ENCODE measurements around the gene PRPS1. TPM values are rescaled to one million over a fixed set of nuclear protein-coding genes. Genes with fewer than 3 reads are reported as not detected.
"Not testable (repeated sequence)": the region's sequence is repeated elsewhere in the genome, so short reads cannot be mapped to it uniquely, and the experiment has no call there.

Gene PRPS1
- total and polyA plus RNA-seq, 9 of the 15 experiments (the other 6 are each of a cell fraction or from before 2014, with no cell fraction given) = 47.8 to 175 (median 79.6) TPM

DNA sequence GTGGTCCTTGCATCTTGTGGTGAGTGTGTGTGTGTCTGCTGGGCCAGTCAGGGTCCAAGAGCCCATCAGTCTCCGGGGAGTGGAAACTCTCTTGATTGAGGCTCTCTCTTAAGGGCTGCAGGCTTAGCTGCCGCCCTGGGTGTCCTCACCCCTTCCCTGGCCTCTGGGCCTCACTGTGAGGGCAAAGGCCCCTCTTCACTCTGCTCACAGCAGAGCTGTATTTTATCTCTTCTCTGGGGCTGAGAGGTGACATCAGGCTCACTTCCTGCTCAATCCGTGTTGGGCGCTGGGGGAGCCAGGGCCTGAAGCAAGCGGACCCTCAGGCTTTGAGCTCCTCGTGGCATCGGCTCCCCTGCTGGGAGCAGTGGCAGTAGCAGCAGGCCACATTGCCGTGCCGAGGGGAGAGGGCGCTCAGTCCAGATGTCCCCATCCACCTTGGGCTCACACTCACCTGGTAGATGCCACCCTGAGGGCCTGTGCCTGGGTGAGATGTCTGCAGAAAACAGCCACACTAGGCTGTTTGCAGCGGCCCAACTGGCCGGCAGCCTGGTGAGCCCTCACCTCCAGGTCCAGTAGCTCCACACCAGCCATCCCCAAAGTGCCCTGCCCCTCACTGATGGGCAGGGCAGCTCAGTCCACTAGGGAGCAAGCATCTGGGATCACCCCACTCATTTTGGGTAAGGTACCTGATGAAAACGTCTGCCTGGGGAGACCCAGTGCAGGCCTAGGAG is 24.7 kb upstream of the PRPS1 start:
- CTCF ChIA-PET (ENCODE audit: low intra/inter-chr PET ratio) = no interaction called here
- FAIRE-seq = no peak
- Histone ChIP-seq H3K4me1 (replicated peaks in 1 of 2; ENCODE audit: control insufficient read depth in 2 of 2, insufficient read depth in 2 of 2, low read length in 2 of 2) (peaks cover 0 to 10% of the 10 kb centered on the region in 2 experiments; a peak in 2 of 5 replicates), H3K27me3 (ENCODE audit: control insufficient read depth in 2 of 2, insufficient read depth in 2 of 2, low read length in 2 of 2) (peaks cover 9 to 42% of the 10 kb centered on the region in 2 experiments; a peak in 4 of 5 replicates), H3K9me3 (replicated peaks; ENCODE audit: control insufficient read depth, insufficient read depth, low read depth, low read length) (no peaks in the 10 kb centered on the region), H4K20me1 (replicated peaks; ENCODE audit: control insufficient read depth, insufficient read depth, low read length) (0 out of 2 replicates have a peak, but pooled peaks cover 3% of the 10 kb centered on the region), H2AFZ (ENCODE audit: low read depth, low read length) (no peak overlapping the region), H3K4me3 (no peak overlapping the region), H3K9me1 (ENCODE audit: control insufficient read depth, insufficient read depth, low read length) (no peaks in the 10 kb centered on the region), H3K9ac (ENCODE audit: insufficient read depth in 1 of 2, low read depth in 2 of 2, low read length in 2 of 2) (no peak overlapping the region; a peak in 1 of 4 replicates), H3K79me2 (ENCODE audit: control insufficient read depth, insufficient read depth, low read length) (no peaks in the 10 kb centered on the region), H3K27ac (ENCODE audit: extremely low read depth, low read depth, low read length) (no peak overlapping the region), H3K4me2 (ENCODE audit: insufficient read depth, low read length) (no peak overlapping the region), H3K36me3 (ENCODE audit: control insufficient read depth, insufficient read depth, low read length) (no peaks in the 10 kb centered on the region)
- in situ Hi-C loops (cut with MboI) = no loop called here
- no peak for TF ChIP-seq KDM5B (IDR thresholded peaks at IDR 0.05; ENCODE audit: insufficient replicate concordance, low read depth, low read length)
- TF ChIP-seq EHMT2 (IDR thresholded peaks at IDR 0.05) = no peak
- no peak for DNase-seq (ENCODE audit: extremely low read depth in 1 of 4, low spot score in 3 of 4)
- intact Hi-C loops (cut with micrococcal nuclease) = no loop called here
- POLR2A ChIA-PET = interaction anchor here (0.6 kb wide), 1 partner anchor 11 kb away, joined by 3 read pairs; no protein-coding TSS in a partner anchor
- WGBS (ENCODE audit: insufficient coverage, low coverage, missing lambda C conversion rate) = 3% methylated on average over 10 of the region's 13 CpGs
- ATAC-seq = no peak
- no TSS peak for BruUV-seq (replicated peaks)

DNA sequence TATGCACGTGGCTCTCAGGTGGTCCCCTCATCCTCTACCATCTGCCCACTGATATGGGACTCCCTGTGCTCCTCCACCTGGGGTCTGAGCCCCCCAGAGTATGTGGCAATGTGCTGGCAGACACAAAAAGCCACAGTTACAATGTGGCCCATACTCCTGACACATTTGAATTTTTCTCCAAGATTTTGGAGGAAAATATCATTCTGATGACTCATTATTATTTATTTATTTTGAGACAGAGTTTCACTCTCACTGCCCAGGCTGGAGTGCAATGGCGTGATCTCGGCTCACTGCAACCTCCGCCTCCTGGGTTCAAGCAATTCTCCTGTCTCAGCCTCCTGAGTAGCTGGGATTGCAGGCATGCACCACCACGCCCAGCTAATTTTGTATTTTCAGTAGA is 19.2 kb upstream of the PRPS1 start:
- intact Hi-C loops (cut with micrococcal nuclease); BruUV-seq (replicated peaks); H3K27ac ChIP-seq (ENCODE audit: extremely low read depth, low read depth, low read length); H3K9me3 ChIP-seq (replicated peaks; ENCODE audit: control insufficient read depth, insufficient read depth, low read depth, low read length); H3K79me2 ChIP-seq (ENCODE audit: control insufficient read depth, insufficient read depth, low read length); H4K20me1 ChIP-seq (replicated peaks; ENCODE audit: control insufficient read depth, insufficient read depth, low read length); H3K9ac ChIP-seq (ENCODE audit: insufficient read depth in 1 of 2, low read depth in 2 of 2, low read length in 2 of 2); in situ Hi-C loops (cut with MboI); POLR2A ChIA-PET; CTCF ChIA-PET (ENCODE audit: low intra/inter-chr PET ratio); DNase-seq (ENCODE audit: extremely low read depth in 1 of 4, low spot score in 3 of 4); H3K4me1 ChIP-seq (replicated peaks in 1 of 2; ENCODE audit: control insufficient read depth in 2 of 2, insufficient read depth in 2 of 2, low read length in 2 of 2); H3K9me1 ChIP-seq (ENCODE audit: control insufficient read depth, insufficient read depth, low read length); H3K4me2 ChIP-seq (ENCODE audit: insufficient read depth, low read length); H3K36me3 ChIP-seq (ENCODE audit: control insufficient read depth, insufficient read depth, low read length); ATAC-seq; H3K4me3 ChIP-seq; H2AFZ ChIP-seq (ENCODE audit: low read depth, low read length); FAIRE-seq: not testable (repeated sequence)
- H3K27me3 ChIP-seq (ENCODE audit: control insufficient read depth in 2 of 2, insufficient read depth in 2 of 2, low read length in 2 of 2) = peaks cover 0 to 12% of the 10 kb centered on the region in 2 experiments; a peak in 2 of 5 replicates
- 0% methylated on average over 5 of the region's 5 CpGs for WGBS (ENCODE audit: insufficient coverage, low coverage, missing lambda C conversion rate)
